NCI-H748 (cell line): ENCODE data around the gene TMCC3.

Source experiments
- DNase-seq: peaks from one replicate; lab custom pipeline; 2025; ENCODE audit not compliant: unreplicated experiment; lab: John Stamatoyannopoulos, UW

TMCC3 gene

DNA sequence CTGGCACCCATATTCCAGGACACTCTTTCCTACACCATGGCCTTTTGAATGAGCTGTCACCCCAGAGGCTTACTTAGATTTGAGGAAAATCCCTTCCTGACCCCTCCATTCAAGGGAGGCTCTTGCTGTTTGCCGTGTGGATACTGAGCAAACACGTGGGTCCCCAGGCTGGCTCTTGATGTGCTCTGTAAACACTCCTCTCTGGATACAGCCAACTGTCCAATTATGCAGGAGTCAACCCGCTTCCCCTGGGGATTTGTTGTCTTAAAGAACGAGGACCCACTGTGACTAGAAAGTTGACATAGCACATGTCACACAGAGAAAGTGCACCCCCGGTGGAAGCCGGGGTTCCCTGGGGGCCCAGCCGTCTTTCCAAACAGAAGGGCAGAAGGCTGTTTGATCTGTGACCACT is 114.8 kb downstream of the TMCC3 start:
- DNase-seq, result peak; percentile 85

DNA sequence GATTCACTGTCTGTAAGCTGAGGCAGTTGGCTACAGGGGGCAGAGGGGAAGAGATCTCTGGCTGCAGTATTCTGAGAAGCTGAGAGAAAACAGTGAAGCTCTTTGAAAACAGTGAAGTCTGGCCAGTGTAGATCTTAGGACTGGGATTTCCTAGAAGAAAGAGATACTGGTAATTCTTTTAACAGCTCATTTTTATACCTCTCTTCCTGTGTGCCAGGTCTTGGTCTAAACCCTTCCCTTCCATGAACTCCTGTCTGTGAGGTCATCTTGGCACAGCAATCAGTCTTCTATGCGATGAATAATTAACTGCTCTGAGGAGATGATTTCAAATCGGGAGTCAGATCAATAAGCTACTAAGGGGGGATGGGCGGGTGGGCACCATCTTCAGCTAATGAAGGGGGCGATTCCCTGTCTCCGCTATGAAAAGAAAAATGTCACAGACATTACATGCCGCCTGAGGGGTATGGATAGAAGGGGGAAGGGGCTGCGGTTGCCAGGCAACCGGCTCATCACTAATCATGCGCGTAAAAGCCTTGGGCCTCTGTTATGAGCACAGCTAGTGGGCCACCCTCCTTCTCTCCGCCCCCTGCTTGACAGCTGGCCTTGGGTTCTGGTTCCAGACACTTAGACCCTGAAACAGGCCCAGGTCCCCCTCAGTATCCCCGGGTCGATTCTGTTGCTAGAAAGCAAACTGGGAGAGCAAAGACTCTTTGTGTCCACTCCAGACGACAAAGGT is 115.4 kb downstream of the TMCC3 start:
- peak; percentile 60 for DNase-seq

- no peak for DNase-seq
These were observed 116.1 kb downstream of the TMCC3 start for GRCh38 chr12:94534278-94534677.

- DNase-seq, result peak; percentile 77
These were observed 117.6 kb downstream of the TMCC3 start for GRCh38 chr12:94532490-94533422.

GRCh38 chr12:94531196-94531720 is 119.1 kb downstream of the TMCC3 start:
- DNase-seq, result no peak

DNA sequence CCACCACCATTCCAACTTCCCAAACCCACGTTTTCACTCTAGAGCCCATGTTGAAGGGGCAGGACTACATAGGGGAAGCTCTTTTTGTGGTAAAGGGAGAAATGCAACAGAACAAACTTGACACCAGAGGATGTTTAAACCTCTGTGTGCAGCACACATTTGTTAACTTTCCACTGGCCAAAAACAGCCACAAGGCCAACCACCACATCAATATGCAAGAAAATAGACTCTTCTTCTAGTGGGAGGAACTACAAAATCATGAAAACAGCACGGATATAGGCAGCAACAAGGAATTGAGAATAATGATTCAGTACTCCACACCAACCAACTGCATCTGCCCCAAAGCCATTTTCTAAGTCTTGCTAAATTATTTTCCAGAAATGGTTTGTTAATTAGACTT is 124.4 kb downstream of the TMCC3 start:
- DNase-seq, result no peak
